HG03196 (cell line): ENCODE data around the gene CLCA1.

Experiments used
- ATAC-seq: cut with Tn5 transposase; IDR thresholded peaks from one replicate; pipeline ENCODE4 v1.9.1; 2021; ENCODE audit not compliant: unreplicated experiment

The CLCA1 gene

GRCh38 chr1:86460998-86461397 lies 7.7 kb upstream of the CLCA1 start:
- ATAC-seq: no peak

GRCh38 chr1:86461482-86461881 lies 7.2 kb upstream of the CLCA1 start:
- no peak for ATAC-seq

- no peak for ATAC-seq
These were observed 3.9 kb upstream of the CLCA1 start for GRCh38 chr1:86464819-86465218.

- ATAC-seq: no peak
These were observed 2.5 kb upstream of the CLCA1 start for GRCh38 chr1:86466109-86466844.

GRCh38 chr1:86466986-86467385 lies 1.7 kb upstream of the CLCA1 start:
- ATAC-seq: no peak

GRCh38 chr1:86470859-86471258 lies 2.1 kb downstream of the CLCA1 start:
- no peak for ATAC-seq

GRCh38 chr1:86471291-86471690 lies 2.6 kb downstream of the CLCA1 start:
- ATAC-seq: no peak

- no peak for ATAC-seq
These were observed 3.4 kb downstream of the CLCA1 start for GRCh38 chr1:86472152-86472551.

GRCh38 chr1:86472767-86473166 lies 4.0 kb downstream of the CLCA1 start:
- no peak for ATAC-seq

- ATAC-seq: no peak
These were observed 8.5 kb downstream of the CLCA1 start for GRCh38 chr1:86477256-86477655.

- no peak for ATAC-seq
These were observed 9.0 kb downstream of the CLCA1 start for GRCh38 chr1:86477682-86478081.

- ATAC-seq: no peak
These were observed 9.9 kb downstream of the CLCA1 start for GRCh38 chr1:86478416-86479156.

GRCh38 chr1:86481966-86482365 lies 13.2 kb downstream of the CLCA1 start:
- no peak for ATAC-seq

- no peak for ATAC-seq
These were observed 18.5 kb downstream of the CLCA1 start for GRCh38 chr1:86487131-86487810.

- ATAC-seq: no peak
These were observed 19.0 kb downstream of the CLCA1 start for GRCh38 chr1:86487811-86488141.

GRCh38 chr1:86489242-86489878 lies 20.6 kb downstream of the CLCA1 start:
- no peak for ATAC-seq

GRCh38 chr1:86491171-86491950 lies 22.6 kb downstream of the CLCA1 start:
- no peak for ATAC-seq

- no peak for ATAC-seq
These were observed 29.6 kb downstream of the CLCA1 start for GRCh38 chr1:86498281-86498680.

- ATAC-seq: no peak
These were observed 31.4 kb downstream of the CLCA1 start for GRCh38 chr1:86499987-86500593.

GRCh38 chr1:86500714-86501113 lies 32.0 kb downstream of the CLCA1 start:
- no peak for ATAC-seq
